ENCODE data around the gene CNNM2.
"Not testable (repeated sequence)": the region's sequence is repeated elsewhere in the genome, so short reads cannot be mapped to it uniquely, and the experiment has no call there.

Gene CNNM2

DNA sequence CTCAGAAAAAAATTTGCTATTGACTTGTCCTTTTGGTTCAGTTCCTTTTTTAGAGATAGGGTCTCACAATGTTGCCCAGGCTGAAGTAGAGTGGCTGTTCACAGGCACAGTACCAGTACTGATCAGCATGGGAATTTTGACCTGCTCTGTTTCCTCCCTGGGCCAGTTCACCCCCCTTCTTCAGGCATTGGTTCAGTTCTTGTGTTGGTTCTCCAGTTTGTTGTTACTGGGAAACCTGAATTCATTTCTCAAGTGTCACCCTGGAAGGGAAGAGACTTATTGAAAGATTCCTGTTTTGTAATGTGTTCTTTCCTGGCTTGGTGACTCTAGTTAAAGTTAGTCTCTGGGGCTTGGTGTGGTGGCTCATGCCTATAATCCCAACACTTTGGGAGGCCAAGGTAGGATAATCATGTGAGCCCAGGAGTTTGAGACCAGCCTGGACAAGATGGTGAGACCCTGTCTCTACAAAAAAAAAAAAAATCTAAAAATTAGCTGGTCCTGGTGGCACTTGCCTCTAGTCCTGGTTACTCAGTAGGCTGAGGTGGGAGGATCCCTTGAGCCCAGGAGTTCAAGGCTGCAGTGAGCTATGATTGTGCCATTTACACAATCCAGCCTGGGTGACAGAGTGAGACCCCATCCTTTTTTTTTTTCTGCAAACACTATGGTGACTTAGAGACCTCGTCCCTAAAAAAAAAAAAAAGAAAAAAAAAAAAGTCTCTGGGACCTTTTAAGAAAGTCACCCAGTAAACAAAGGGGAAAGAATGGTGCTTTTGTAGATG is 52.7 kb downstream of the CNNM2 start:
- DNase-seq = no peak

DNA sequence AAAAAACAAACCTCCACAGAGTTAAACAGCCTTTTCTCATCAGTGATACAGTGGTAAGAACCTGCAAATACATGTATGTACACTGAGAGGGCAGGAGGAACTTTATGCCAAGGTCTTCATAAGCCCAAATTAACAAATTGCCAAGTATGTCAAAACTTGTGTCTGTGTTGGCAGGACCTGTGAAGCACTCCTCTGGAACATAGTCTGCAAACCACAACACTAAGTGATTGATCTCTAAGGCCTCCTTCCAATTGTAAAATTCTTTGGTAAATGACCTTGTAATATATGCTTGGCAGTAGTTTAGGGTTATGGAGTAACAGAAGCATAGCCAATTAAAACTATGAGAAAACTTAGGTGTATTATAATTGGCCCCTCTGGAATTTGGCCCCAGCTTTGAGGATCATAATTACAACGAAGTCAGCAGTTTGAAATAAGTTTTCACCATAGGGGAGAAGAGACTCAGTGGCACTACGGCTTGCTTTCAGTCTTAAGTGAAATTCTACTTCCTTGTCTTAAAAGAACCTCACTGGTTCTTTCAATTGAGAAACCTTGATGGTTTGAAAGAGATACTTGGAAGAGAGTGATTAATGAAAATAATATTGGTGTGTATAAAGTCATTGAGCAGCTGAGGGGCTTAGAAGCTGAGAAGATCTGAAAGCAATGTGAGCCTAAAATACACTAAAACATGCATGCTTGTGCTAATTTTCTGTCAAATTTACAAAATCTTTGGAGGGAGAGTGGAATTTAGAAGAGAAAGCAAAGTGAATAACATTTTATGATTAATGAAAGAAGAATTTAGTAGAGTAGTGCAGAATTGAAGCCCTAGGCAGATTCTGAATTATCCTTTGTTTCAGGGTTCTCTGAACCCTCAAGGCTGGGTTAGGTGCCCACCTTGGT is 57.6 kb downstream of the CNNM2 start:
- no peak for DNase-seq

DNA sequence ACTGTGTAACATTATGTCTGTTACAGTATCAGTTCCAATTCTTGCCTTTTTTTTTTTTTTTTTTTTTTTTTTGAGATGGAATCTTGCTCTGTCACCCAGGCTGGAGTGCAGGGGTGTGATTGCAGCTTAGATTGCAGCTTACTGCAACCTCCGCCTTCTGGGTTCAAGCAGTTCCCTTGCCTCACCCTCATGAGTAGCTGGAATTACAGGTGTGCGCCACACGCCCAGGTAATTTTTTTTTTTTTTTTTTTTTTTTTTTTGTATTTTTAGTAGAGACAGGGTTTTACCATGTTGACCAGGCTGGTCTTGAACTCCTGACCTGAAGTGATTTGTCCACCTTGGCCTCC is 58.3 kb downstream of the CNNM2 start:
- not testable (repeated sequence) for DNase-seq

DNA sequence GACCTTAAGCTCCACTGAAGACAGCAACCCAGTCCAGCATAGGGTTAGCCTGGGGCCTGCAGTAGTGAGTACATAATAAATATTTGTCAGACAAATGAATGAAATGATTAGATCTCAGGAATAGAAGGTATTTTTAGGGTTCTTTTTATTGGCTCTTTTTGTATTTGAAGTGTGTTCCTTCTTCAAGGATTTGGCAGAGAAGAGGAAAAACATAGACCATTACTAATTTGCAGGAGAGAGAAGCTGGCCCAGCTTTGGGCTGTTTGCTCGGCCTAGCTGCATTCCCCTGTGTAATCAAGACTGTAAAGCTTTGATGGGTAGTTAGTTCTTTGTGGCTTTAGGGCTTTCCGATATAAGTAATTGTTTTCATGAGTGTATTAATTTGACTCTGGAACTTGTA is 64.2 kb downstream of the CNNM2 start:
- DNase-seq = no peak

DNA sequence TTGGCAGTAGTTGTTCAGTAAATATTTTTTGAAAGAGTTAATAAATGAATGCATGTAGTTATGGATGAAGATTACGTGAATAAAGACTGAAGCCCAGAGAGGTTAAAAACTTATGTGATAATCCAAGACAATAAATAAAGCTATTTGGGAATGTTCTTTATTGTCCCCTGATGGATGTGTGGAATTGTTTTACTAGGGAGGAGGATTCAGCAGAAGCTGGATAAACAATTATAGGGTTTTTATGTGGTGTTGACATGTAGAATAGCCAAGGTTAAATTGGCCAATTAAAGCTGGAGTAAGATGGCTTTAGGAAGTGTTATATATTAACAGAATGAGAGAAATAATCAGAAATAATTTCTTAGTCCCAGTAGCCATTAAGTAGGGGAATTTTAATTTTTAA is 66.0 kb downstream of the CNNM2 start:
- DNase-seq = no peak

DNA sequence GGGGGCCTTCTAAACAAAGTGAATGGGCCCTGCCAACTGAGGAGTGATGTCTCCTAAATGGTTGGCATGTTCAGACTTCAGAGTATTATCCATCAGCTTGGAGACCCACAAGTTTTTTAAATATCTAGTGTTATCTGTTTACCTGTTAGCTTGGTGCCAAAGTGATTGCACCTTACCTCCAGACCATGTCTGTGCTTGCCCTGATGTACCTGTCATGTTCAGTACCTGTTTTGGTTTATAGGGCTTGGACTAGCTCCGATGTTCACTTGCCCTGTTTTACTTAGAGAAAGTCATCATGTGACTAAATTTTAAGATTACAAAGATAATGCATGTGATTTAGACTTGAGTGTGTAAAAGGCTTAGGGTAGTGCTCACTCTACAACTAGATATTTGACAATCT is 67.7 kb downstream of the CNNM2 start:
- no peak for DNase-seq

DNA sequence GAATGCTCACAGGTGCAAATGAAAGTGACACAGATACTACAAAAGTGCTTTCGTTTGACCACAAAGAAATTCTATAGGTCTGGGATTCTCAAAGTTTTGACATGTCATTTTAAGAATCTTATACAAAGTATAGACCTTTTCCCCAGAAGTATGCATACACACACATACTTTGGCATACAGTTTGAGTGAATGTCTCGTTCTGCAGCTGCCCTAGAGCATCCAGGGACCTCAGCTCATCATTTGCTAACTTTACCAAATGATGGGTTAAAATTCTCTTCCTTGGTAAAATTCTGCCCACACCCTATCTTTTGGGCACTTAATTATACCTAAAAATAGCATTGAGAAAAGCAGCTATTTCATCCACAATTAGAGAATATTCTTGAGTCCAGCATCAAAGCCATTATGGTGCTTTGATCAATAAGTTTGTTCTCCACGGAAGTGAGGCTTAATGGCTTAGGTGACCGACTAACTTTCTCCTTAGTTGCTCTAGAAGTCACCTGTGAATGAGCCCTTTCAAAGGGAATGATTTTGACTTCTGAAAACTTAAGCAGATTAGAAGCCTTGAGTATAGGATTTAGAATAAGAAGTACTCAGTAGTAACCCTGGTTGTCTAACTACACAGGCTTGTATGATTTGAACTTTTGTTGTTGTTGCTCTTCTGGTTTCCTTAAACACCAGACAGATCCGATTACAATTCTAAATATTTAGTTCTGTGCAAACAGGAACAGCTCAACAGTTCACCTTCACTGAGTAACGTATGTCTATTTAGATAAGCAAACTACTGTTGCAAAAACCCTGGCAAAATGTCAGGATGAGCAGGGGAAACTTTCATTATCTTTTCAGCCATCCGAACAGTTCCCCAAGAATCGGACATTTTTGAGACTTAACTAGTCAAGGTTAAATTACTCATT is 70.6 kb downstream of the CNNM2 start:
- DNase-seq = peak; percentile 20

DNA sequence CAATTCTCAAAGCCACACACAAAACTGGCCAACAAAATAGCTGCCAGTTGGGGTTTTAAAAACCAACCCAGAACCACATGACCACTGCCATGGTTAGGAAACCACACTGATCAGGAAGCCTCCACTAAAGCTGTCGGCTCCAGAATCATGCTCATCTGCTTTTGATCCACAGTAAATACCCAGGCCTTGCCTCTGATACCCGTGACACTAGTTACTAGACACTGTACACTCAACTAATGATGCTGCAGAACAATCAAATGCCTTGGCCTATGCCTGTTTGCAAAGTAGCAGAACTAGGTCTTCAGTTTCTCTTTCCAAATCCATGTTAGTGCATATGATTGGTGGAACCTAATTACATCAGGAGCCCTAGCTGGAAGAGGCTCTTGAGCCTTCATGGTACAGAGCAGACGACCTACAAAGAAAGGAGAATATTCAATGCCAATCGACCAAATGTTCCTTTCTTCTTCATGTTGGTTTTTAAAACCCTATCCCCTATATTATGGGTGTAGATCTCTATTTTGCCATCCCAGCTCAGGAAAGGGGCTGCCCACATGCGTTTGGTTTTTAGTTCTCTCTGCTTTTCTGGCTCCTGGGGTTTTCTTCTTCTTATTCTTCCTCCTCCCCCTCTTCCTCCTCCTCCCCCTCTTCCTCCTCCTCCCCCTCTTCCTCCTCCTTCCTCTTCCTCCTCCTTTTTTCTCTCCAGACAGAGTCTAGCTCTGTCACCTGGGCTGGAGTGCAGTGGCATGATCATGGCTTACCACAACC is 76.6 kb downstream of the CNNM2 start:
- DNase-seq = no peak

DNA sequence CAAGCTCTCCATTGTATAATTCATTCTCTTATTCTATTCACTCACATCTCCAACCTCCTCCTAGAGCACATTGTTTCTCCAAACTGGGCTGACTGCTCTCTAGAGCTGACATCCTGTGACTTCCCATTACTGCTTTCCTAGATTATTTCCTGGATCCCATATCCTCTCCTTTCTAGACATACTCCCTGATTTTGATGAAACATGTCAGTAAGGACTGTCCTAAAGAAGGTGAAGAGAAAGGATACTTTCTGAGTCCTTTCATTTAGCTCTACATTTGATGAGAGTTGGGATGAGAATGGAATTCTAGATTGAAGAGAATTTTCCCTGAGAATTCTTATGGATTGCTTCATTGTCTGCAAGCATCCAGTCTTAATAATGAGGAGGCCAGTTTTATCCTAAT is 78.8 kb downstream of the CNNM2 start:
- DNase-seq = no peak

DNA sequence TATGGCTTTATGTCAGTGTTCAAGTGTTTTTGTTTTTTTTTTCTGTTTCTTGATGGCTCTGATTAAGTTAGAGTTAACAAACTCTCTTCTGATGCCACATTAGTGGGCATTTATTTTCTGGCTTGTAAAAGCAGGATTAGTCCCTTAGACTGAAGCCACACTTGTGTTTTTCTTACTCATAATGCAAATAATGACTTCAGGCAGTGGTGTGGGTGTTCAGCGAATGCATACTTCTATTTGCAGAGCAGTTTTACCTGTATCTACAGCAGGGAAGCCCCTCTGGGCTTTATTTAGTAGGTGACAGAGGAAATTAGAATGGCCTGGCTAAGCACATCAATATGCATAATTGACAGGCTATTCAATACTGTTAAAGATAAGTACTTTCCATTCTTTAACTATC is 79.9 kb downstream of the CNNM2 start:
- DNase-seq = no peak

DNA sequence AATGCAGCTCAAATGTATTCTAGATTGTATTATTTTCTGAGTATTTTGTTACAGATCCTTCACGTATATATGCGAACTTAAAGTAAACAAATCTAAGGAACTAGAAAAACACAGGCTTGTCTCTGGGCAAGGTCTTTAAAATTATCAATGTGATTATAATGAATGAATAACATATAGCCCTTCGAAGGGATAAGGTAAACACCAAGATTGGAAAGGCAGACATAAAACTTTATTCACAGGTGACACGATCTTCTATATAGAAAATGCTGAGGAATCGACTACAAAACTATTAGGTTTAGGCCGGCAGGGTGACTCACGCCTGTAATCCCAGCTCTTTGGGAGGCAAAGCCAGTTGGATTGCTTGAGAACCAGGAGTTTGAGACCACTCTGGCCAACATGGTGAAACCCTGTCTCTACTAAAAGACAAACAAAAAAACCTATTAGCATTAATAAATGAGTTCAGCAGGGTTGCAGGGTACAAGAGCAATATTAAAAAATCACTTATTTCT is 80.4 kb downstream of the CNNM2 start:
- no peak for DNase-seq

DNA sequence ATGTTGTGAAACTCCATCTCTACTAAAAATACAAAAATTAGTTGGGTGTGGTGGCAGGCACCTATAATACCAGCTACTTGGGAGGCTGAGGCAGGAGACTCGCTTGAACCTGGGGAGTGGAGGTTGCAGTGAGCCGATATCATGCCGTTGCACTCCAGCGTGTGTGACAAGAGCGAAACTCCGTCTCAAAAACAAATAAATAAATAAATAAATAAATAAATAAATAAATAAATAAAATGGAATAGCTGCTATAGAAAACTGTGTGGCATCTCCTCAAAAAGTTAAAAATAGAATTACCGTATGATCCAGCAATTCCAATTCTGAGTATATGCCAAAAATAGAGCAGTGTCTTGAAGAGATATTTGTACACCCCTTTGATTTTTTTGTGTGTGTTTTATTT is 82.0 kb downstream of the CNNM2 start:
- DNase-seq = not testable (repeated sequence)

DNA sequence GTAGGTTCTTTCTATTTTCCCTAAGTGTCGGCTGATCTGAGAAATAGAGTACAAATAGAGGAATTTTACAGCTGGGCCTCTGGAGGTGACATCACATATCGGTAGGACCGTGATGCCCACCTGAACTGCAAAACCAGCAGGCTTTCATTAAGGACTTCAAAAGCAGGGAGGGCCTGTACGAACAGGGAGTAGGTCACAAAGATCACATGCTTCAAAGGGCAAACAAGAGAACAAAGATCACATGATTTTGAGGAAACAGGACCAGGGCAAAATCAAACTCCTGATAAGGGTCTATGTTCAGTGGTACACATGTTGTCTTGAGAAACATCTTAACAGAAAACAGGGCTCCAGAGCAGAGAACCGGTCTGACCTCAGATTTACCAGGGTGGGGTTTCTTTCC is 88.9 kb downstream of the CNNM2 start:
- DNase-seq = no peak

DNA sequence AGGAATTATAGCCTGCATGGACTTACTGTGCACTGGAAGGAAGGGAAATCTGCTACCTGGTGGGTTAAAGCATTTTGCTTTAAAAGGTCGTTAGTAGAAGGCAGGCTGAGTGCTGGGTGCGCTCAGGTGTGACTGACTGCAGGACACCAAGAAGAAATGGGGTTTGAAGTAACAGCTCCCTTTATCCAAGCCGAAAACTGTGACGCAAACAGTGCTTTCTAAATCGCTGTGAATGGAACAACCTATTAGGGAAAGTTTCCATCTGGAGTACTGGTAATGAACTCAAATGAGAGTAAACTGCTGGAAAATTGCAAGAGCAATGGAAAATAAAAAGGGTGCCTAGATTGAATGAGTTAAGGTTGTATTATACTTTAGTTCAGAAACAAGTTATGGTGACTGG is 95.3 kb downstream of the CNNM2 start:
- DNase-seq = no peak

DNA sequence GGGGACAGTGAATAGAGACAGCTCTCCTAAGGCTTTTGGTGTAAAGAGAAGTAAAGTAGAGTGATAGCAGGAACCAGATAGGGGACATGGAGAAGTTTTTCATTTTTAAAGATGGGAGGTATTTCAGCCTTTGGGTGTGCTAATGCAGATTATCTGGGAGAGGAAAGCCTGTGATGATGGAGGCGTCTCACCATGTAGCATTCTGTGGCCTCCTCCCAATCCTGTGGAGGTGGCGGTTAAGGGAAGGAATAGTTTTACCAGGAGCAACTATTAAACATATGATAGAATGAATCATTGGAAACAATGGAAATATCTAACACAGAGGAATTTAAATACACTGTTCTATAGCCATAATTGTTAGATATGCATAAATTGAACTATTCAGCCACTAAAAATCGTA is 101.3 kb downstream of the CNNM2 start:
- no peak for DNase-seq

DNA sequence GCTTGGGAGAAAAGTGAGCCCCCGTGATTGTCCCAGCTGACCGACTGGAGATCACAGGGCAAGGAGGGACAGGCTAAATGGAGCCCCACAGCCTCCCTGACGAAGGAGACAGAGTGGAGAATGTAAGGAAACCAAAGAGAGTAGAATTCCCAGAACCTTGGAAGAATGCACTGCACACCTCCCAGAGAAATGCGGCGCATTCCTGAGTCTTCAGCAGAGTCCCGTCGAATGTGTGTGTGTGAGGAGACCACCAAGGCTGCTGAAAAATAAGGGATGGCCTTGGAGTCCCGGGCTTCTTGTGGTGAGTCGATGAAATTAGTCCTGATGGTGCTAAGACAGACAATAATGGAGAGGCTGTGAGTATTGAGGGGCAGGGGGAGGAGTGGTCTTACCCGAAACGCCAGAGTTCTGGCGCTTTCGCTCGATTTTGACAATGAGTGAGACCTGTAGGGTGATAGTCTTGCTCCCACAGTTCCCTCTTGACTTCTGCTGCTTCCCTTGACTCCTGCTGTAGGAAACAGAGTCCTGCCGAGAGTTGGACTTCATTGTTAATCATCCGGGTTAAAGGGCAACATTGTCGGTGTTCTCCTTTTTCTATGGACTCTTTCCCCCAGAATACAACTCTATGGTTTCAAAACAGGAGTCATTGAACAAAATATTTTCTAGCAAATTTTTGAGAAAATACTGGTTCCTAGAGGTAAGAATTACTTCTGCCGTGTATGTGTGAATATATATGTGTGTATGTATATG is 103.2 kb downstream of the CNNM2 start:
- DNase-seq = no peak

DNA sequence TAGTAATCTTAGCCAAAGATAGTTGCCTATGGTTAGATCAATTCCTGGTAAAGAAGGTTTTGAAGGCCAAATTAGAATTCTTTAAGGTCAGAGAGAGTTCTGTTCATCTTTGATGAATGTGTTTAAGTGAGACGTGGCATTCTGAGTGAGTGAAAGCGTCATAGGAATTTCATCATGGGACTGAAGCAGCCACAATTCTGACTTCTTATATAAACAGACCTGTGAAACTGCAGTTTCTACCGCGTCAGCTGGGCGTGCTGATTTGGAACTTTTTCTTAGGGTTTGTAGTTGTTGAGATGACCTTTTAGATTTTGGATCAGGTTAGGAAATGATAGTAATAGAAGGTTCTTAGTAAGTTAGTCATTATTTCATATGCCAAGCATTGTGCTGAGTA is 103.8 kb downstream of the CNNM2 start:
- DNase-seq = no peak

DNA sequence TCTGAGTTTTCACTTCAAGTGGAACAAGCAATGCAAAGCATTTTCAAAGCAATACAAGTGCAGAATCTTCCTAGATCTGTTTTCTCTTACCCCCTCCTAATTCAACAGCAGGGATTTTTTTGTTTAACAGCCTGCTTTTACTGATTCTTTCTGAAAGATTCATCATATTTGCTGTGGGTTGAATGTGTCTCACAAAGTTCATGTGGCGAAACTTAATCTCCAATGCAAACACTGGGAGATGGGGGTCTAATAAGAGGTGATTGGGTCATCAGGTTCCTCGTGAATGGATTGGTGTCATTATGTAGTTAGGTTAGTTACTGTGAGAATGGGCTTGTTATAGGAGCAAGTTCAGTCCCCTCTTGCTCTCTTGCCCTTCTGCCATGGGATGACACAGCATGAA is 107.6 kb downstream of the CNNM2 start:
- no peak for DNase-seq

DNA sequence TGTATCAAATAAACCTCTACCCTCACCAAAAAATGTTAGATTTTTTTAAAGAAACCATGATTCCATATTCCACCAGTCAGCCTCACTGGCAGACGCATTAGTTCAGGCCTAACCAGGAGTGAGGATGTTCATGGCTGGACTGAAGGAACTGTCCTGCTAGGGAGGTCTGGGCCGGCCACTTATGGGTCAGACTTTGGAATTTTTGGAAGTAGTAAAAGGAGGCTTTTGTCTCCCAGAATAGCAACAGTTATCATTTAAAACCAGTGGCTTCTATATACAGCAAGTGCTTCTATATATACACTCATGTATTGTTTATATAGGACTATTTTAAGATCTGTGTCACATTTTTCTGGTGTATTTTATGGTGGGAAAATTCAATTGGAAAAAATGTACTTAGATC is 120.5 kb downstream of the CNNM2 start:
- DNase-seq = no peak

DNA sequence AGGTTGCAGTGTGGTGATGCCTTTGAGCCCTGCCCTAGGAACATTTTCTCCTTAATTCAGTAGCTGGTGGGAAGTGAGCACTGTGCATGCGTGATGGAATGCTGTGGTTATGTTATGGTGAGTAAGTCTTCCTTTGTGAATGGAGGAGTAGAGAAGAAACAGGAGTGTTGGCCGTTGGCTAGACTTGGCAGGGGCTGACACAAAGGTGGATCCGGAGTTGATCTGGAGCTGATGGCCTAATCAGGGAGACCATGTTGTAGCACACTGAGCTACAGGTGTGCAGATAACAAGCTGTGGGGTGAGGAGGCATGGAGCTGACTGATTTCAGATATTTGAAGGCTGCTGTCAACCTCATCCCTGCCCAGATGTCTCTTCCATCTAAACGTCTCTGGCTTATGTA is 122.3 kb downstream of the CNNM2 start:
- no peak for DNase-seq

DNA sequence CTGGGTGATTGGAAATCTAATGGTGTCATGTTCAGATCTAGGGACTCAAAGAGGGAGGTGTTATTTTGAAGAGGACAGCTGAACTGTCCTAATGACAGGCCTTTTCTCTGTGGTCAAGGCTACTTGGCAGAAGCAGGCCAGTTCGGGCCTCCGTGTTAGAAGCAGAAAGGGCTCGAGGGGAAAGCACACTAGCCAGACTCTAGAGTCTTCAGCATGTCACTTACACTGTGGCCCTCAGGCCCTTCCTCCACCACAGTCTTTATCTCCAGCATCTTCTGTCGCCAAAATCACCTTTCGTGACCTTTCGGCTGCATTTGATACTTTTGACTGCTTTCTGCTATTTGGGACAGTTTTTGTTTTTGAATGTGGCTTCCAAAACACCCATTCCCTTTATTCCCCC is 123.3 kb downstream of the CNNM2 start:
- no peak for DNase-seq

DNA sequence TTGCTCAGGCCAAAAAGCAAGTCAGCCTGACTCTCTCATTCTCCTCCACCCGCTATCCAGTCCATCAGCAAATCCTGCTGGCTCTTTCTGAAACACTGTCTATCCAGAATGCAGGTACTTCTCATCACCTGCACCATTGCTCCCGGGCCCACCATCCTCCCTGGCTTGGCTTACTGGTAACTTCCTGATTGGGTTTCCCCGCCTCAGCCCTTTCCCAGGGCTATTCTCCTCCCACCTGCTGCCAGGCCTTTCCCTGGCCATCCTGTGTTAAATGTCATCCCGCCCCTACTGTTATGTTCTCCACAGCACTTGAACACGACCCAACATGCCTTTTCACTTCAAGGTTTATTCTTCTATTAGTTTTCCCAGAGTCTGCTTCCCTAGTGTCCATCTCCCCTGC is 124.0 kb downstream of the CNNM2 start:
- DNase-seq = no peak

Data from GF-D8 (cell line).